GM18868 (cell line): ENCODE results near the gene CILP.
"Not testable (repeated sequence)": the region's sequence is repeated elsewhere in the genome, so short reads cannot be mapped to it uniquely, and the experiment has no call there.

Source experiments
- ATAC-seq: cut with Tn5 transposase; IDR thresholded peaks from one replicate; pipeline ENCODE4 v1.9.1; 2021; ENCODE audit warnings: mild to moderate bottlenecking, moderate library complexity; ENCODE audit not compliant: unreplicated experiment

Gene CILP, protein sequence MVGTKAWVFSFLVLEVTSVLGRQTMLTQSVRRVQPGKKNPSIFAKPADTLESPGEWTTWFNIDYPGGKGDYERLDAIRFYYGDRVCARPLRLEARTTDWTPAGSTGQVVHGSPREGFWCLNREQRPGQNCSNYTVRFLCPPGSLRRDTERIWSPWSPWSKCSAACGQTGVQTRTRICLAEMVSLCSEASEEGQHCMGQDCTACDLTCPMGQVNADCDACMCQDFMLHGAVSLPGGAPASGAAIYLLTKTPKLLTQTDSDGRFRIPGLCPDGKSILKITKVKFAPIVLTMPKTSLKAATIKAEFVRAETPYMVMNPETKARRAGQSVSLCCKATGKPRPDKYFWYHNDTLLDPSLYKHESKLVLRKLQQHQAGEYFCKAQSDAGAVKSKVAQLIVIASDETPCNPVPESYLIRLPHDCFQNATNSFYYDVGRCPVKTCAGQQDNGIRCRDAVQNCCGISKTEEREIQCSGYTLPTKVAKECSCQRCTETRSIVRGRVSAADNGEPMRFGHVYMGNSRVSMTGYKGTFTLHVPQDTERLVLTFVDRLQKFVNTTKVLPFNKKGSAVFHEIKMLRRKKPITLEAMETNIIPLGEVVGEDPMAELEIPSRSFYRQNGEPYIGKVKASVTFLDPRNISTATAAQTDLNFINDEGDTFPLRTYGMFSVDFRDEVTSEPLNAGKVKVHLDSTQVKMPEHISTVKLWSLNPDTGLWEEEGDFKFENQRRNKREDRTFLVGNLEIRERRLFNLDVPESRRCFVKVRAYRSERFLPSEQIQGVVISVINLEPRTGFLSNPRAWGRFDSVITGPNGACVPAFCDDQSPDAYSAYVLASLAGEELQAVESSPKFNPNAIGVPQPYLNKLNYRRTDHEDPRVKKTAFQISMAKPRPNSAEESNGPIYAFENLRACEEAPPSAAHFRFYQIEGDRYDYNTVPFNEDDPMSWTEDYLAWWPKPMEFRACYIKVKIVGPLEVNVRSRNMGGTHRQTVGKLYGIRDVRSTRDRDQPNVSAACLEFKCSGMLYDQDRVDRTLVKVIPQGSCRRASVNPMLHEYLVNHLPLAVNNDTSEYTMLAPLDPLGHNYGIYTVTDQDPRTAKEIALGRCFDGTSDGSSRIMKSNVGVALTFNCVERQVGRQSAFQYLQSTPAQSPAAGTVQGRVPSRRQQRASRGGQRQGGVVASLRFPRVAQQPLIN

GRCh38 chr15:65210770-65211481 is at the start of gene CILP:
CILP (minus strand) TSS chr15:65211473; CDS start chr15:65209755, 1,718 bp downstream.
- ATAC-seq: no peak

DNA sequence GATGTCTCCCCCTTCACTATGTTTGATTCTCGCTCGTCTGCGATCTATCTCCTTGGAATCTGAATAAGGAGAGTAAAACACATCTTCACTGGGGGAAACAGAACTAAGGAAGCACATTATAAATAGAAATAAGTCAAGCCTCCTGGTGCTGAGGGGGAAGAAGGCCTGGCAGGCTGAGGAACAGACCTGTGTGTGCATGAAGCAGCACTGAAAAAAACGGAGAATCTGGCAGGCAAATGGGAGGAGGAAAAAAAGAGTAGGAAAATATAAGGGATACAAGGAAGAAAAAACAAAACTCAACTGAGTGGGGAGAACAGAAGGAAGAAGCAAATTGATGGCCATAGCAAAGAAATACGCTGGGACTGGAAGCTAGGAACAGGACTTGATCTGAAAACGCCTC is 49.7 kb upstream of the CILP start:
- ATAC-seq: no peak

GRCh38 chr15:65259367-65259797 is 48.1 kb upstream of the CILP start:
- ATAC-seq: no peak

GRCh38 chr15:65258375-65259262 is 47.3 kb upstream of the CILP start:
- no peak for ATAC-seq

GRCh38 chr15:65255486-65256140 is 44.3 kb upstream of the CILP start:
- ATAC-seq: no peak

DNA sequence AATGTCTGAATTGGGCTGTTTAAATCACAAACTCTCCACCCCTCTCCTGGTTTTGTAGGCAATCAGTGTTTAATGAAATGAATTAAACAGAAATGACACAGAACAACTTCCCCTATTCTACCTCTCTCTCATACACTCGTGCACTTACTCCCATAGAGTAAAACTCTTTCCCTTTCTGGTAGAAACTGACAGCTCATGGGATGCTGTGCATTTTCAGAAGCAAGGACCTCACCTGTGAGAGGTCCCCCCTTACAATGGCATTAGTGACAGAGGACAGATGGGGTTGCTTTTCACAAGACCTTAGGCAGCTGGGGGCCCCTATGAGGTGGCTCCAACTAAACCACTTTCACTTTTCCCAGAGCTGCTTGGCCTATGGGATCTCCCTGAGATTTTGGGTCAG is 43.5 kb upstream of the CILP start:
- ATAC-seq: no peak

DNA sequence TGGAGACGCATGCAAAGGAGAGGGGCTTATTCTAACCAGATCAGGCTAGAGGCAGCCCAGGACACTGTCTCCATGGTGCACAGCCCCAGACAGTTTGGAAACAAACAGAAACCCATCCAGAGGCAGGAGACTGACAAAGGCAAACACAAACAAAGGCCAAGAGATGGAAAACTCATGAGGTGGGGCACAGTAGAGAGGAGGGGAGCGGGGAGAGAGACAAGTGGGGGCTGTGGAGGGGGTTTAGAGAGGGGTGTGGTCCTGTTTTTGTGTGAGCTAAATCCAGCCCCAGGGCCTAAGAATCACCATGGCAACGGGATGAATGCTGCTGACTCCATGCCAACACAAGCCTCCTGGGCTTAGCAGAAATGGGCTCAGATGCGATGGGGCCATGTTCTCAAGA is 43.1 kb upstream of the CILP start:
- no peak for ATAC-seq

- peak; percentile 80 for ATAC-seq
These were observed 38.4 kb upstream of the CILP start for GRCh38 chr15:65249641-65250040.

- no peak for ATAC-seq
These were observed 37.4 kb upstream of the CILP start for GRCh38 chr15:65248511-65249255.

GRCh38 chr15:65246939-65247338 is 35.7 kb upstream of the CILP start:
- no peak for ATAC-seq

DNA sequence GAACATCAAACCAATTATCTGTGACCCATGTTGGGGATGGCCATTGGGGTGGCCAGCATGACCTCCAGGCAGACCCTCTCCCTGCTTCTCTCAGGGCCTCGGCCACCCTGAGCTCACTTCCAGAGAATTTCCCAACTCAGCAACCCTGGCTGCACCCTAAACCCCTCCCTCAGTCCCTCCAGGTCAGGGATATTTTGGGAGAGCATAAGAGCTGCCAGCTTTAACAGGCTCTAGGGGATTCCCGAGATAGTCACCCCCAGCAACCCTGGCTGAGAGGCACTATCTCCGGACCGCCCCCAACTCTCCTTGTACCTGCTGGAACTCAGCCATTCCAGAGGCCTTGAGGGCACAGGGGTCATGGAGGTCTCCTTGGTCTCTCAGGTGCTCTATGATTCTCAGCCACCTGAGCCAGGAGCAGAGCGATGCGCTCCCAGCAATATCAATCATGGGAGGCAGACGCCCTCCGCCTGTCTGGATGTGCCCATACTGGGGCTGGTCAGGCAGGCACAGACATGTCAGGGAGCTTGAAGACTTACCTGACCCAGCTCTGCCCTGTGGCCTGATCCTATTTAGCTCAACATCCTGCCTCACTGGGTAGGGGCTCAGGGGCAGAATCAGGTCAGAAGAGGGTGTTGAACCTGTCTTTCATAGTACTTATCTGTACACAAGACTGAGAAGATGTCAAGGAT is 34.9 kb upstream of the CILP start:
- ATAC-seq: no peak

DNA sequence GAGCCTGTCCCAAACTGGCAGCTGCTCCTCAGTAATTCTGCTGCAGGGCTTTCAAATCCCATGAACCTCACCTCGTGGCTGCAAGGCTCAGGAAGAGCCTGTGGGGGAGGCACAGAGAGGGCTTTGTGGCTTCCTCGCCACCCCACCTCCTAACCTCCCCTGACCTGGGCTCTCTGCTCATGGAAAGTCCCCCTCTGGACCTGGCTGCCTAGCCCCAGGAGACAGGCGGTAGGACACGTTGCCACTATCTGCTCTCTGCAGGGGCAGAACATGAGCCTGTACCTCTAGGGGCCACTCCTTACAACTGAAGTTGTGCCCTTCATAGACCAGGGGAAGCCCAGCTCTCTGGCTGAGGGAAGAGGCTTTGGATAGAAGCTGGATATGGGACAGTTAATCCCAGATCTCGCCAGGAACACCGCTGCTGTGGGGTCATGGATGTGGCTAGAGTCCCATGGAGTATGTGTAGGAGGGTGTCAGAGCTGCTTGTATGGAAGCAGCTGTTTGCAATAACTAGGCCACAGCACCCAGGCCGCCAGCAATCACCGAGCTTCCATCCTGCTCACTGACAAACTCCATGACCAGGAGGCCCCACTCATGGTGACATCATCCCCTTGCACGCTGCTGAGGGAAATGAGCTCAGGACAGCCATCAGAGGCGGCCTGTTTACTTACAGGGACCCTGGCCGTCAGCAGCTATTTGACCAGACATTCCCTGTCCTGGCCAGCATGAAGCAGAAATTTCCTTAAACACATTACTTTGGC is 34.0 kb upstream of the CILP start:
- no peak for ATAC-seq

- ATAC-seq: no peak
These were observed 33.4 kb upstream of the CILP start for GRCh38 chr15:65244638-65245037.

- ATAC-seq: not testable (repeated sequence)
These were observed 25.2 kb upstream of the CILP start for GRCh38 chr15:65236443-65236842.

- no peak for ATAC-seq
These were observed 22.4 kb upstream of the CILP start for GRCh38 chr15:65233696-65234095.

- no peak for ATAC-seq
These were observed 21.2 kb upstream of the CILP start for GRCh38 chr15:65232520-65232919.

- no peak for ATAC-seq
These were observed 20.0 kb upstream of the CILP start for GRCh38 chr15:65231306-65231705.
